GM19452 (cell line): Measurements from ENCODE around the gene RASL11A.
"Not testable (repeated sequence)": the region's sequence is repeated elsewhere in the genome, so short reads cannot be mapped to it uniquely, and the experiment has no call there.

Experiments used
- ATAC-seq: cut with Tn5 transposase; IDR thresholded peaks from one replicate; pipeline ENCODE4 v1.9.1; 2021; ENCODE audit not compliant: unreplicated experiment

RASL11A gene

GRCh38 chr13:27296496-27296895 lies 25.9 kb downstream of the RASL11A start:
- no peak for ATAC-seq

DNA sequence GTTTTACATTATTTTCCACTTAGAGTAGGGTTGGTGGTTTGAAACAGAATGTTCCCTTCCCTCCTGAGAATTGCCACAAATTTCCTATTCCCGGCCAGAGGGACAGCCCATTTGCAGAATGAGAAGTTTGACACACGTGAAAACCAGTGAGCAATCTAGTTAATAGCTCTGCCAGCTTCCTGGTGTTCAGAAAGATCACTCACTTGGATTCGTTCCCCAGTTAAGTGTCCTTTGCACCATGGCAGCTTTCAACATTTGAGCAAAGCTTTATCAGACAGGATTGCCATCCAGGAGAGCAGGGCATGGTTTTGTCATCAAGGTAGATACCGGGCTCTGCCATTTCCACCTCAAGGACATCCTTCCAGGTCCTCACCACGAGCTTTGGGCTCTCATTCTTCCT lies 28.2 kb downstream of the RASL11A start:
- ATAC-seq: no peak

DNA sequence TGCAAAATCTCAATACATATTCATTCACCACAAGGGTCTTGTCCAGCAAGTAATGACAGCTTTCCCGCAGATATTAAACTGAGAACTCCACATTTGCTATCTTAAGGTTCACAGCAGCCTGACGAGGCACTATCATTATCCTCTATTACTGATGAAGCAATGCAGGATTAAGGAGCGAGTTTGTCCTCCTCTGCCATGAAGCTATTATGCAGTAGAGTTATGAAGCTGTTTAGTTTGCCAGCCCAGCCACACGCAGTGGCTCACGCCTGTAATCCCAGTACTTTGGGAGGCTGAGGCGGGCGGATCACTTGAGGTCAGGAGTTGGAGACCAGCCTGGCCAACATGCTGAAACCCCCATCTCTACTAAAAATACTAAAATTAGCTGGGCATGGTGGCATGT lies 29.8 kb downstream of the RASL11A start:
- not testable (repeated sequence) for ATAC-seq

DNA sequence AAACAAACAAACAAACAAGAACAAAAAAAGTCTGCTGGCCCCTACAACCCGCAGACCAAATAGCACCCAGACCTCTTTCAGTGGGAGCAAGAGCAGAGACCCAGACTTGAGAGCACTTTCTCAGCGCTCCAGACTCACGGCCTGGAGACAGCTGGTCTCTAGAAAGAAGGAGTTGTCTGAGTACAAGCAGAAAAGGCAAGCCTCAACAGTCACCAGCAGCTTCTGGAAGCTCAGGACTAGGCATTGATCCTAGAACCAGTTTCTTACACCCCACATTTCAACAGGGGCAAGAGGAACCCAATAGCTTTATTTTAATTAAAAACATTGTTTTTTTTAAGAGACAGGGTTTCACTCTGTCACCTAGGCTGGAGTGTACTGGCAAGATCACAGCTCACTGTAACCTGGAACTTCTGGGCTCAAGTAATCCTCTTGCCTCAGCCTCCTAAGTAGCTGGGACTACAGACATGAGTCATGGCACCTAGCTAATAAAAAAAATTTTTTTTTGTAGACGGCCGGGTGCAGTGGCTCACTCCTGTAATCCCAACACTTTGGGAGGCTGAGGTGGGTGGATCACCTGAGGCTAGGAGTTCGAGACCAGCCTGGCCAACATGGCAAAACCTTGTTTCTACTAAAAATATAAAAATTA lies 30.4 kb downstream of the RASL11A start:
- ATAC-seq: no peak

- no peak for ATAC-seq
These were observed 32.1 kb downstream of the RASL11A start for GRCh38 chr13:27302643-27303262.

DNA sequence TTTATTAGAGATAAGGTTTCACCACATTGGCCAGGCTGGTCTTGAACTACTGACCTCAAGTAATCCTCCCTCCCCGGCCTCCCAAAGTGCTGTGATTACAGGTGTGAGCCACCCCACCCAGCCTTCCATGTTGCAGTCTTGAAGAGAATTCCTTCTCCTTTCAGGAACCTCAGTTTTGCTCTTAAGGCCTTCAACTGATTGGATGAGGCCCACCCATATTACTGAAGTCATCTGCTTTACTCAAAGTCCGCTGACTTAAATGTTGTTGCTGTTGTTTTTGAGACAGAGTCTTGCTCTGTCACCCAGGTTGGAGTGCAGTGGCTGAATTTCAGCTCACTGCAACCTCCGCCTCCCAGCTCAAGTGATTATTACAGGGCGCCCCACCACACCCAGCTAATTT lies 33.5 kb downstream of the RASL11A start:
- ATAC-seq: no peak

DNA sequence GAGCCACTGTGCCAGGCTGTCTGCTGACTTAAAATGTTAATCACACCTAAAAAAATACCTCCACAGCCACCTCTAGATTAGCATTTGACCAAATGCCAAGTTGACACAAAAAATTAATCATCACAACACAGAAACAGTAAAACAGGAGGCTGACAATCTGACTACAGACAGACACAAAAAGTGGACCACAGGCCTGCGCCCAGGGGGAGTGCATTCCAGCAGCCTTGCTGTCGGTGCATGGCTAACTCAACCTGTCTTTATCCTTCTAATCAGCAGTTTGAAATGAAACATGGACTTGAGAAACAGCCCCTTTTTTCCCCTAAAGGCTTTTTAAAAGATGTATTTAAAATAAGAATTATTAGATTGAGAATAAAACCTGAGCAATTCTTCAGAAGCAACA lies 34.0 kb downstream of the RASL11A start:
- no peak for ATAC-seq

GRCh38 chr13:27306364-27306763 lies 35.7 kb downstream of the RASL11A start:
- no peak for ATAC-seq

- ATAC-seq: no peak
These were observed 38.3 kb downstream of the RASL11A start for GRCh38 chr13:27308941-27309340.

GRCh38 chr13:27309401-27309958 lies 38.9 kb downstream of the RASL11A start:
- no peak for ATAC-seq

DNA sequence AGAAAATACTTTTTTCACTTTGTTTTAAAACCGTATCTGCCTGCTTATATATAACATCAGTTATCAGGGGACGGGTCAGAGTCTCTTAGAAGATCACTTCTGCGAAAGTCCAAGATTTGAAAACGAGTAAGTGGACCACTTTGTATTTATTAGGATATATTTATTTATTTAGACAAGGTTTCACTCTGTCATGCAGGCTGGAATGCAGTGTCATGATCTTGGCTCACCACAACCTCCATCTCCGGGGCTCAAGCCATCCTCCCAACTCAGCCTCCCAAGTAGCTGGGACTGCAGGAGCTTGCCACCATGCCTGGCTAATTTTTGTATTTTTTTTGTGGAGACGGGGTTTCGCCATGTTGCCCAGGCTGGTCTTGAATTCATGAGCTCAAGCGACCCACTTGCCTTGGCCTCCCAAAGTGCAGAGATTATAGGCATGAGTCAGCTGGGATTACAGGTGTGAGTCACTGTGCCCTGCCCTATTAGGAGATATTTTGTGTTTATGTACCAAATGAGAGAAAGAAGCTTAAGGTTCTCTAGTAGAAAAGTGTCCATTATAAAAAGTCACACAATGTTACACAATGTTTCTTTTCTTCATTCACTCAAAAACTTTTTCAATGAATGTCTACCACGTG lies 39.5 kb downstream of the RASL11A start:
- ATAC-seq: no peak

- no peak for ATAC-seq
These were observed 40.3 kb downstream of the RASL11A start for GRCh38 chr13:27310946-27311345.

- ATAC-seq: no peak
These were observed 41.0 kb downstream of the RASL11A start for GRCh38 chr13:27311518-27312210.

- ATAC-seq: no peak
These were observed 43.1 kb downstream of the RASL11A start for GRCh38 chr13:27313770-27314169.

DNA sequence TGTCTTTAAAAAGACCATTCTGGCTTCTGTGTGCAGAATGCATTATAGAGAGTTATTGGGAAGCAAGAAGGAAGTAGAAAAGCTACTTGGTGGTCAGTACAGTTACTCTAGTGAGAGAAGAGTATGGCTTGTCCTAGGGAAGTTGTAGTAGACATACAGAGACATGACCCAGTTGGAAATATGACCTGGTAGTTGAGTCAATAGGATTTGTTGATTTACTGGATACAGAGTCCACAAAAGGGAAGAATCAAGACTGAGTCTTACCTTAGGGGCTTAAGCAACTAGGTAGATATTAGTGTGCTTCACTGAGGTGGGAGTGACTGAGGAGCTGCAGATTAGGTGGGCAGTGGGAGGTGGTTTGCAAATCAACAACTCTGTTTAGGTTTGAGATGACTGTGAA lies 48.8 kb downstream of the RASL11A start:
- no peak for ATAC-seq

DNA sequence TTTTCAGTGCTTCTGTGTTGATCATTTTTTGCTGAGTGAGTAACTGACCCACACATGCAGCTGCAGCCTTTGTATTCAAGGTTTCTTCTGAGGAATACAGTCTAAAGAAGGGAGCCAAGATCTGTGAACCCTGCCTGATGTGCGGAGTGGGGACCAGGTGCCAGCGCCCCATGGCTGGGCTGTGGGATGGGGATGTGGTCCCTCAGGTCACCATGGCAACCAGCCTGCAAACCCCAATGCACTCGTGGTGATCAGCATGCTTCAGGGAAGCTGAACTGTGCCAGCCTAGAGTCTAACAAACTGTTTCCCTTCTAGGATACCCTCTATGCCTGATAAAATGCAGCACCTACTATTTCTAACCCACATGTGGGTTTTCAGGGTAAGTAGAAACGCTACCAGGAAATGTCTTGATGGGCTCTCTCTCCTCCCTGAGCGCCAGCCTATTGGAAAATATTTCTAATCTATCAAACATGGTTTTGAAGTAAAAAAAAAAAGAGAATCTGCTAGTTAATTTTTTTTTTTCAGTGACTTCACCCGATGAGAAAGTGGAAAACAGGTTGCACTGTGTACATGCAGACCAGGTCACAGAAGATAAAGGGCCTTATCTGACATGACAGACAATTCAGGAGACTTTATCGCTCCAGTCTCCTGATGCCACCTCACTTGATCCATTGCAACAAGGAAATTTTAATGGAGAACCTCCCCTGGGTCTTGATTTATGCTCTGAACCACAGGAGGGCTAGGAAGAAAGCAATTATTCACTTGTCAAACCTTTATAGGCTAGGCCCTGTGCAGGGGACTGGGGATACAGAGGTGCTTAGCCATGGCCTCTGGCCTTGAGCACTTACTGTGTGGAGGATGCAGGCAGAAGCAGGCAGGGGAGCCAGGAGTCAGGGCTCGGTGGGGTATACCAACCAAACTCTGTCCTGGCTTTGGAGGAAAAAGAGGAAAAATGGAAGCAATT lies 51.1 kb downstream of the RASL11A start:
- no peak for ATAC-seq

DNA sequence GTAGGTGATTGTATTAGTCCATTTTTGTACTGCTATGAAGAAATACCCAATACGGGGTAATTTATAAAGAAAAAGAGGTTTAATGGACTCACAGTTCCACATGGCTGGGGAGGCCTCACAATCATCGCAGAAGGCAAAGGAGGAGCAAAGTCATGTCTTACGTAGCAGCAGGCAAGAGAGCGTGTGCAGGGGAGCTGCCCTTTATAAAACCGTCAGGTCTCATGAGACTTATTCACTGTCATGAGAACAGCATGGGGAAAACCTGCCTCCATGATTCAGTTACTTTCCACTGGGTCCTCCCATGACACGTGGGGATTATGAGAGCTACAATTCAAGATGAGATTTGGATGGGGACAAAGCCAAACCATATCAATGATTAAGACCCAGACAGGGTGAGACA lies 51.8 kb downstream of the RASL11A start:
- not testable (repeated sequence) for ATAC-seq
